ENCODE results near the gene SCFD1.

- TF ChIP-seq CTCF (IDR thresholded peaks at IDR 0.05; ENCODE audit: insufficient read depth, low read length, poor library complexity, severe bottlenecking): no peak
- no peak for TF ChIP-seq EZH2phosphoT487 (conservative IDR thresholded peaks at IDR 0.05; ENCODE audit: low read length)
Measured at GRCh38 chr14:30673071-30673470, 51.0 kb downstream of the SCFD1 start.
